Keratinocyte (primary cell): ENCODE results near the gene COL20A1. TPM values are rescaled to one million over a fixed set of nuclear protein-coding genes. Genes with fewer than 3 reads are reported as not detected.

Experiments used
- DNase-seq: peaks from one replicate; pipeline ENCODE4 v3.0.0-alpha.2; 2011; ENCODE audit warnings: low read depth, missing footprints, low spot score
- FAIRE-seq: peaks from 2 replicates; lab custom pipeline; 2011; peaks lifted over from hg19 to GRCh38; lab: Jason Lieb, UNC
- H2AFZ ChIP-seq: 2 replicates; pipeline ENCODE4 v1.6.0; 2012; ENCODE audit warnings: low read length, control low read depth, inconsistent platforms; ENCODE audit not compliant: control insufficient read depth
- H3K27ac ChIP-seq: 2 replicates; pipeline ENCODE4 v1.5.1; 2011; ENCODE audit warnings: low read length; ENCODE audit not compliant: control insufficient read depth, insufficient read depth
- H3K27me3 ChIP-seq: 3 replicates; pipeline ENCODE4 v1.6.0; 2011; ENCODE audit warnings: low read length; ENCODE audit not compliant: control insufficient read depth, insufficient read depth; ENCODE audit errors: extremely low read depth
- H3K36me3 ChIP-seq, 2 experiments: 2 replicates in 1 of 2; 3 replicates in 1 of 2; pipeline ENCODE4 v1.5.1; 2011; ENCODE audit warnings: low read length in 2 of 2, mild to moderate bottlenecking in 1 of 2; ENCODE audit not compliant: control insufficient read depth in 2 of 2, insufficient read depth in 2 of 2; ENCODE audit errors: extremely low read depth in 1 of 2
- H3K4me1 ChIP-seq: 3 replicates; pipeline ENCODE4 v1.5.1; 2011; ENCODE audit warnings: low read length; ENCODE audit not compliant: control insufficient read depth, insufficient read depth; ENCODE audit errors: extremely low read depth
- H3K4me2 ChIP-seq: 3 replicates; pipeline ENCODE4 v1.6.0; 2011; ENCODE audit warnings: low read depth, low read length; ENCODE audit not compliant: control insufficient read depth, insufficient read depth; ENCODE audit errors: extremely low read depth
- H3K4me3 ChIP-seq, 3 experiments: fragments of 200-600 bp in 1 of 3; sonication (generic) in 1 of 3; 2 replicates in 2 of 3; 3 replicates in 1 of 3; pipeline ENCODE4 v1.5.1; 2011 to 2016; ENCODE audit warnings: low read length in 3 of 3, mild to moderate bottlenecking in 3 of 3, control low read depth in 2 of 3, inconsistent platforms in 1 of 3, low read depth in 1 of 3, mixed read lengths in 1 of 3, mixed run types in 1 of 3, moderate library complexity in 1 of 3; ENCODE audit not compliant: control insufficient read depth in 2 of 3, insufficient read depth in 2 of 3; ENCODE audit errors: extremely low read depth in 1 of 3
- H3K79me2 ChIP-seq: 2 replicates; pipeline ENCODE4 v1.6.0; 2012; ENCODE audit warnings: low read length; ENCODE audit not compliant: control insufficient read depth, insufficient read depth
- H3K9ac ChIP-seq: 3 replicates; pipeline ENCODE4 v1.6.0; 2011; ENCODE audit warnings: low read length; ENCODE audit not compliant: control insufficient read depth, insufficient read depth; ENCODE audit errors: extremely low read depth
- H3K9me1 ChIP-seq: 3 replicates; pipeline ENCODE4 v1.6.0; 2011; ENCODE audit warnings: low read length; ENCODE audit not compliant: control insufficient read depth, insufficient read depth; ENCODE audit errors: extremely low read depth
- H3K9me3 ChIP-seq: 2 replicates; pipeline ENCODE4 v1.5.1; 2012; ENCODE audit warnings: low read depth, low read length; ENCODE audit not compliant: control insufficient read depth
- H4K20me1 ChIP-seq: 3 replicates; pipeline ENCODE4 v1.6.0; 2011; ENCODE audit warnings: low read length; ENCODE audit not compliant: control insufficient read depth, insufficient read depth; ENCODE audit errors: extremely low read depth
- EZH2 ChIP-seq: IDR thresholded peaks from one replicate; pipeline ENCODE4 v1.6.1; 2012; ENCODE audit warnings: inconsistent platforms, mild to moderate bottlenecking, low read length, moderate library complexity
- dilution Hi-C: fragments of 300-500 bp; cut with MboI; formaldehyde crosslinking; loops from one replicate; pipeline ENCODE4 v1.7.0; 2020; ENCODE audit warnings: low sequenced_read_pairs; ENCODE audit not compliant: extremely low pct_ligation_motif_present
- polyA plus RNA-seq, 5 experiments: library from polyadenylated mRNA; depleted of rRNA in 3 of 5; stranded (reverse) in 3 of 5; stranded (forward) in 1 of 5; unstranded in 1 of 5; fragments of >200 nt; gene quantifications; 1 replicate in 1 of 5; 2 replicates in 3 of 5; 3 replicates in 1 of 5; pipeline versions ENCODE4 v1.2.1 to v1.2.3, GENCODE V29; 2011 to 2012; ENCODE audit warnings: missing spikeins in 2 of 5, low read depth in 1 of 5, low replicate concordance in 1 of 5
- TF ChIP-seq, protein P1 (sequence below), 3 experiments: IDR thresholded peaks in 1 of 3; conservative IDR thresholded peaks in 1 of 3; optimal IDR thresholded peaks in 1 of 3; 2 replicates in 2 of 3; 3 replicates in 1 of 3; pipeline versions ENCODE3 to v1.5.1; 2011; ENCODE audit warnings: low read length in 3 of 3, mild to moderate bottlenecking in 3 of 3, moderate library complexity in 2 of 3, control low read depth in 1 of 3, inconsistent platforms in 1 of 3; ENCODE audit not compliant: insufficient read depth in 2 of 3; ENCODE audit errors: extremely low read depth in 1 of 3

The COL20A1 gene
- polyA plus RNA-seq, 1 donor (not counting 4 experiments of a cell fraction or from before 2014, with no cell fraction given): not detected

GRCh38 chr20:63346131-63347080, 53.4 kb downstream of the COL20A1 start:
- DNase-seq (no peak), FAIRE-seq (no peak)
- Histone ChIP-seq H3K4me1 (no peaks in the 10 kb centered on the region), H2AFZ (no peak overlapping the region), H3K27me3 (peaks cover 17% of the 10 kb centered on the region), H3K79me2 (no peaks in the 10 kb centered on the region), H3K9me3 (peaks cover 12% of the 10 kb centered on the region), H3K9ac (no peak overlapping the region), H3K36me3 (no peaks in the 10 kb centered on the region), H3K9me1 (no peaks in the 10 kb centered on the region), H3K4me2 (no peak overlapping the region), H4K20me1 (no peaks in the 10 kb centered on the region), H3K27ac (no peak overlapping the region), H3K4me3 (no peak overlapping the region)
- dilution Hi-C loops: no loop called here
- TF ChIP-seq, protein P1, sequence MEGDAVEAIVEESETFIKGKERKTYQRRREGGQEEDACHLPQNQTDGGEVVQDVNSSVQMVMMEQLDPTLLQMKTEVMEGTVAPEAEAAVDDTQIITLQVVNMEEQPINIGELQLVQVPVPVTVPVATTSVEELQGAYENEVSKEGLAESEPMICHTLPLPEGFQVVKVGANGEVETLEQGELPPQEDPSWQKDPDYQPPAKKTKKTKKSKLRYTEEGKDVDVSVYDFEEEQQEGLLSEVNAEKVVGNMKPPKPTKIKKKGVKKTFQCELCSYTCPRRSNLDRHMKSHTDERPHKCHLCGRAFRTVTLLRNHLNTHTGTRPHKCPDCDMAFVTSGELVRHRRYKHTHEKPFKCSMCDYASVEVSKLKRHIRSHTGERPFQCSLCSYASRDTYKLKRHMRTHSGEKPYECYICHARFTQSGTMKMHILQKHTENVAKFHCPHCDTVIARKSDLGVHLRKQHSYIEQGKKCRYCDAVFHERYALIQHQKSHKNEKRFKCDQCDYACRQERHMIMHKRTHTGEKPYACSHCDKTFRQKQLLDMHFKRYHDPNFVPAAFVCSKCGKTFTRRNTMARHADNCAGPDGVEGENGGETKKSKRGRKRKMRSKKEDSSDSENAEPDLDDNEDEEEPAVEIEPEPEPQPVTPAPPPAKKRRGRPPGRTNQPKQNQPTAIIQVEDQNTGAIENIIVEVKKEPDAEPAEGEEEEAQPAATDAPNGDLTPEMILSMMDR (optimal IDR thresholded peaks at IDR 0.05 in 1 of 3, IDR thresholded peaks at IDR 0.05 in 1 of 3, conservative IDR thresholded peaks at IDR 0.05 in 1 of 3; ENCODE audit: extremely low read depth in 1 of 3, insufficient read depth in 2 of 3, low read length in 3 of 3): no peak
- TF ChIP-seq EZH2: no peak

GRCh38 chr20:63347081-63347741, 54.2 kb downstream of the COL20A1 start:
- Histone ChIP-seq H3K36me3 (no peaks in the 10 kb centered on the region), H3K79me2 (no peaks in the 10 kb centered on the region), H3K27me3 (peaks cover 17% of the 10 kb centered on the region), H3K9ac (no peak overlapping the region), H3K9me1 (no peaks in the 10 kb centered on the region), H2AFZ (no peak overlapping the region), H3K27ac (no peak overlapping the region), H3K9me3 (peaks cover 14% of the 10 kb centered on the region), H4K20me1 (no peaks in the 10 kb centered on the region), H3K4me3 (no peak overlapping the region), H3K4me1 (no peaks in the 10 kb centered on the region), H3K4me2 (no peak overlapping the region)
- DNase-seq (no peak), FAIRE-seq (no peak)
- TF ChIP-seq, protein P1 (optimal IDR thresholded peaks at IDR 0.05 in 1 of 3, IDR thresholded peaks at IDR 0.05 in 1 of 3, conservative IDR thresholded peaks at IDR 0.05 in 1 of 3; ENCODE audit: extremely low read depth in 1 of 3, insufficient read depth in 2 of 3, low read length in 3 of 3): no peak
- TF ChIP-seq EZH2: no peak
- dilution Hi-C loops: no loop called here
